ENCODE results near the gene TSPAN2. TPM values are rescaled to one million over a fixed set of nuclear protein-coding genes. Genes with fewer than 3 reads are reported as not detected.

Gene TSPAN2
- total and polyA plus RNA-seq, 9 of the 15 experiments (the other 6 are each of a cell fraction or from before 2014, with no cell fraction given) = not detected

DNA sequence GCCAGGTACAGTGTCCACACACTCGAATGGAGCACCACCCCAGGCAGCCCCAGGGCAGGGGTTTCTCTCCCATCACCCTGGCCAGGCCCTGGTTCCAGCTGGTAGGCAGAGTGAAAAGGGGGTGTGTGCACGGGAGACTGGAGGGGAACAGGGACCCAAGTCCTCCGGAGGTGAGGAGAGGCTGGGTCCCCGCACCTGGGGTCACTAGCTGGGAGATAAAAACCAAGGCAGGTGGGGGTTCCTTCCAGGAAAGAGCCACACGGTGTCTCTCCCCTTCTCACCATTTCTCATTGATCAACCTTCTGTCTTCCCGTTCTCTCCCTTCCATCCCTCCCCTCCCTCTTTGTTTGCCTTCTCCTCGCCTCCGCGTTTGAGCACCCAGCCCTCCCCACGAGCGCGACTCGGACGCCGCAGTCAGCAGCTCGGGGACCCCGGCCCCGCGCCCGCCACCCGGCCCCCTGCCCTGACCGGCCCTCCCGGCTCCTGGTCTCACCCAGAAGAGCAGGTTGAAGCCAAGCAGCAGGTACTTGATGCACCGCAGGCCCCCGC lies 358 bp downstream of the TSPAN2 start:
- Histone ChIP-seq H3K79me2 (ENCODE audit: control insufficient read depth, insufficient read depth, low read length) (no peaks in the 10 kb centered on the region), H4K20me1 (replicated peaks; ENCODE audit: control insufficient read depth, insufficient read depth, low read length) (no peaks in the 10 kb centered on the region), H3K27me3 (ENCODE audit: control insufficient read depth in 2 of 2, insufficient read depth in 2 of 2, low read length in 2 of 2) (peaks cover 7 to 20% of the 10 kb centered on the region in 2 experiments; a peak in 4 of 5 replicates), H3K36me3 (ENCODE audit: control insufficient read depth, insufficient read depth, low read length) (no peaks in the 10 kb centered on the region), H3K4me1 (replicated peaks in 1 of 2; ENCODE audit: control insufficient read depth in 2 of 2, insufficient read depth in 2 of 2, low read length in 2 of 2) (peaks cover 0 to 9% of the 10 kb centered on the region in 2 experiments; a peak in 2 of 5 replicates), H3K9me3 (replicated peaks; ENCODE audit: control insufficient read depth, insufficient read depth, low read depth, low read length) (no peaks in the 10 kb centered on the region), H3K4me2 (ENCODE audit: insufficient read depth, low read length) (no peak overlapping the region), H2AFZ (ENCODE audit: low read depth, low read length) (no peak overlapping the region), H3K9ac (ENCODE audit: insufficient read depth in 1 of 2, low read depth in 2 of 2, low read length in 2 of 2) (no peak overlapping the region), H3K9me1 (ENCODE audit: control insufficient read depth, insufficient read depth, low read length) (no peaks in the 10 kb centered on the region), H3K4me3 (no peak overlapping the region), H3K27ac (ENCODE audit: extremely low read depth, low read depth, low read length) (no peak overlapping the region)
- intact Hi-C loops (cut with micrococcal nuclease) (no loop called here), in situ Hi-C loops (cut with MboI) (no loop called here)
- FAIRE-seq (no peak), DNase-seq (ENCODE audit: extremely low read depth in 1 of 4, low spot score in 3 of 4) (no peak), ATAC-seq (no peak)
- ChIA-PET POLR2A (interaction anchor here (0.7 kb wide), 1 partner anchor 96 kb away, joined by 3 read pairs; no protein-coding TSS in a partner anchor), CTCF (ENCODE audit: low intra/inter-chr PET ratio) (no interaction called here)
- TF ChIP-seq ATF1 (CRISPR knock-in tag; IDR thresholded peaks at IDR 0.05) (no peak), ATF1 (tag; IDR thresholded peaks at IDR 0.05) (no peak), TFAM (CRISPR knock-in tag; conservative IDR thresholded peaks at IDR 0.05) (no peak), ZNF121 (CRISPR knock-in tag; conservative IDR thresholded peaks at IDR 0.05) (no peak), KLF1 (tag; IDR thresholded peaks at IDR 0.05) (no peak), NEUROD1 (IDR thresholded peaks at IDR 0.05; ENCODE audit: borderline replicate concordance, low read depth, low read length, partially characterized antibody) (no peak), ZNF124 (CRISPR knock-in tag; IDR thresholded peaks at IDR 0.05) (no peak)
- TF ChIP-seq, protein P1, sequence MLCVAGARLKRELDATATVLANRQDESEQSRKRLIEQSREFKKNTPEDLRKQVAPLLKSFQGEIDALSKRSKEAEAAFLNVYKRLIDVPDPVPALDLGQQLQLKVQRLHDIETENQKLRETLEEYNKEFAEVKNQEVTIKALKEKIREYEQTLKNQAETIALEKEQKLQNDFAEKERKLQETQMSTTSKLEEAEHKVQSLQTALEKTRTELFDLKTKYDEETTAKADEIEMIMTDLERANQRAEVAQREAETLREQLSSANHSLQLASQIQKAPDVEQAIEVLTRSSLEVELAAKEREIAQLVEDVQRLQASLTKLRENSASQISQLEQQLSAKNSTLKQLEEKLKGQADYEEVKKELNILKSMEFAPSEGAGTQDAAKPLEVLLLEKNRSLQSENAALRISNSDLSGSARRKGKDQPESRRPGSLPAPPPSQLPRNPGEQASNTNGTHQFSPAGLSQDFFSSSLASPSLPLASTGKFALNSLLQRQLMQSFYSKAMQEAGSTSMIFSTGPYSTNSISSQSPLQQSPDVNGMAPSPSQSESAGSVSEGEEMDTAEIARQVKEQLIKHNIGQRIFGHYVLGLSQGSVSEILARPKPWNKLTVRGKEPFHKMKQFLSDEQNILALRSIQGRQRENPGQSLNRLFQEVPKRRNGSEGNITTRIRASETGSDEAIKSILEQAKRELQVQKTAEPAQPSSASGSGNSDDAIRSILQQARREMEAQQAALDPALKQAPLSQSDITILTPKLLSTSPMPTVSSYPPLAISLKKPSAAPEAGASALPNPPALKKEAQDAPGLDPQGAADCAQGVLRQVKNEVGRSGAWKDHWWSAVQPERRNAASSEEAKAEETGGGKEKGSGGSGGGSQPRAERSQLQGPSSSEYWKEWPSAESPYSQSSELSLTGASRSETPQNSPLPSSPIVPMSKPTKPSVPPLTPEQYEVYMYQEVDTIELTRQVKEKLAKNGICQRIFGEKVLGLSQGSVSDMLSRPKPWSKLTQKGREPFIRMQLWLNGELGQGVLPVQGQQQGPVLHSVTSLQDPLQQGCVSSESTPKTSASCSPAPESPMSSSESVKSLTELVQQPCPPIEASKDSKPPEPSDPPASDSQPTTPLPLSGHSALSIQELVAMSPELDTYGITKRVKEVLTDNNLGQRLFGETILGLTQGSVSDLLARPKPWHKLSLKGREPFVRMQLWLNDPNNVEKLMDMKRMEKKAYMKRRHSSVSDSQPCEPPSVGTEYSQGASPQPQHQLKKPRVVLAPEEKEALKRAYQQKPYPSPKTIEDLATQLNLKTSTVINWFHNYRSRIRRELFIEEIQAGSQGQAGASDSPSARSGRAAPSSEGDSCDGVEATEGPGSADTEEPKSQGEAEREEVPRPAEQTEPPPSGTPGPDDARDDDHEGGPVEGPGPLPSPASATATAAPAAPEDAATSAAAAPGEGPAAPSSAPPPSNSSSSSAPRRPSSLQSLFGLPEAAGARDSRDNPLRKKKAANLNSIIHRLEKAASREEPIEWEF (CRISPR knock-in tag; IDR thresholded peaks at IDR 0.05) = no peak
- BruUV-seq (replicated peaks) = no TSS peak
- WGBS (ENCODE audit: insufficient coverage, low coverage, missing lambda C conversion rate) = 12% methylated on average over 17 of the region's 25 CpGs

Measured in K562 (cell line).